Skeletal muscle cell (primary cell): ENCODE measurements around the gene HNRNPUL2.
"Not testable (repeated sequence)": the region's sequence is repeated elsewhere in the genome, so short reads cannot be mapped to it uniquely, and the experiment has no call there.

ENCODE experiments used
- DNase-seq: peaks from one replicate; pipeline ENCODE4 v3.0.0-alpha.2; 2010; ENCODE audit warnings: low read depth
- H3K4me3 ChIP-seq: 2 replicates; pipeline ENCODE4 v1.5.1; 2011; ENCODE audit warnings: low read depth, mild to moderate bottlenecking, control low read depth, low read length, moderate library complexity

Gene HNRNPUL2

DNA sequence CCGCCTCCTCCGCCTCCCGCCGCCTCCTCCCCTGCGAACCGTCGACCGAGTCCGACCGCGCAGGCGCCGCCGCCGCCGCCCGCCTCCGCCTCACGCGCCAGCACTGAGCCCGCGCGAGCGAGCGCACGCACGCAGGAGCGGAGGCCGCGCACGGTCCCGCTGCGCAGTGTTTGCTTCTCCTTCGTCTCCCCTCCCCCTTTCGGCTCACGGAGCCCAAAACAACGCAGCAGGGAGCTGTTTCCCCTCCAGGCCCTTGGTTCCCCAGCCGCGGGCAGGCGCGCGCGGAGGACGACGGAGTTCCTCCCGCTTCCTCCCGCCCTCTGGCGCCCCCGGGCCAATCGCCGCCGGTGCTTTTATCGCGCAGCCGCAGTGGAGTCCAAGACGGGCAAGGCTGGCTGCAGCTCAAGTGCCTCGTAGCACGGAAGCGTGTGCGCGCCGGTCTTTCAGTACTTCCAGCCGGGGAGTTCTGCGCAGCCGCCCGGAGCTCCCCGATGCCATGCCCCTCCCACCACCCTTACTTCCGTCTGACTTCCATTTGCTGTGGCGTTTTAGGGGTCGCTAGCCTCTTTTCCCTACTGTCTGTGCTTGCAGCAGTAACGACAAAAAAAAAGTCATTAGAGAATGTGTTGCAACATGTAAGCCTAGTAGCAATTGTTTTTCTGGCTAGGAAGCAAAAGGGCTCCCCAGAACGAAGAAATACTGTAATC, at the start of gene HNRNPUL2:
Gene HNRNPUL2, minus strand, starts transcription at position 293 of the 707 bp plus-strand sequence. CDS start 301 bp downstream, outside the sequence.
- peak; percentile 97 for DNase-seq
- peak within 1 kb of the TSS; percentile 99 for H3K4me3 ChIP-seq

DNA sequence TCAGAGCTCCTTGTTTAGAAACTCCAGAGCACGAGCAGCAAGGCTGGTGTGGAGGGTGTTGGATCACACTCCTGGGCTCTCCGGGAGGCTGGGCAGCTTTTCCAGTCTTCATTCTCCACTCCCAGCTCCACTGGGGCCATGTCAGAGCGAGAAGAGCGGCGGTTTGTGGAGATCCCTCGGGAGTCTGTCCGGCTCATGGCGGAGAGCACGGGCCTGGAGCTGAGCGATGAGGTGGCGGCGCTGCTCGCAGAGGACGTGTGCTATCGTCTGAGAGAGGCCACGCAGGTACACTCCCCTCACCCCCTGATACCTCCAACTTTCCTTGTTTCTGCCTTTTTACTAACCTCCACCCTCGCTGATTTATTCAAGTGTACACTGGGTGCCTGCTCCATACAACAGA, 48.4 kb upstream of the HNRNPUL2 start:
- H3K4me3 ChIP-seq, result no peak overlapping the region

GRCh38 chr11:62774407-62774806, 47.1 kb upstream of the HNRNPUL2 start:
- no peak overlapping the region for H3K4me3 ChIP-seq
- DNase-seq, result no peak

More for the DNA sequence above, 48.4 kb upstream of the HNRNPUL2 start:
- no peak for DNase-seq

GRCh38 chr11:62771144-62772021, 44.1 kb upstream of the HNRNPUL2 start, which contains the start of gene TAF6L:
TAF6L (plus strand) TSS chr11:62771396; CDS start chr11:62775784, 4,388 bp downstream.
- peak within 1 kb of the TSS; percentile 68 for H3K4me3 ChIP-seq
- peak; percentile 83 for DNase-seq

DNA sequence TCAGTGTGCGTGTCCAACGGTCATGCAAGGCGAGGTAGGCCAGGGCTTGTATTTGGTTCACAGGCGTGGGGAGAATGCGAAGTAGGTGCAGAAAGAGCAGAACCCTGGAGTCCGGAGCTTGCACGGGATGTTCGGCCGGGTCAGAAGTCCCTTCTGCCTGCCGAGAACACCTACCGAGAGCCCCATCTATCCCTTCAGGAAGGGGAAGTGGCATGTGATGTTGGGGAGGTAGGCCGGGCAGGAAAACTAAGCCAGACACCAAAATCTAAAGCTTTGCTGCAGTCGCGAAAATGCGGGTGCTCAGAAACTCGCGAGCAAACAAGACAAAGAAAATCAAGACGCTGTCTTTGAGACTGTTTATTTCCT, 43.5 kb upstream of the HNRNPUL2 start:
- no peak for DNase-seq

GRCh38 chr11:62760867-62761227, 33.6 kb upstream of the HNRNPUL2 start:
- not testable (repeated sequence) for H3K4me3 ChIP-seq, DNase-seq

More for the DNA sequence above, 43.5 kb upstream of the HNRNPUL2 start:
- H3K4me3 ChIP-seq, result peak overlapping the region; percentile 68

DNA sequence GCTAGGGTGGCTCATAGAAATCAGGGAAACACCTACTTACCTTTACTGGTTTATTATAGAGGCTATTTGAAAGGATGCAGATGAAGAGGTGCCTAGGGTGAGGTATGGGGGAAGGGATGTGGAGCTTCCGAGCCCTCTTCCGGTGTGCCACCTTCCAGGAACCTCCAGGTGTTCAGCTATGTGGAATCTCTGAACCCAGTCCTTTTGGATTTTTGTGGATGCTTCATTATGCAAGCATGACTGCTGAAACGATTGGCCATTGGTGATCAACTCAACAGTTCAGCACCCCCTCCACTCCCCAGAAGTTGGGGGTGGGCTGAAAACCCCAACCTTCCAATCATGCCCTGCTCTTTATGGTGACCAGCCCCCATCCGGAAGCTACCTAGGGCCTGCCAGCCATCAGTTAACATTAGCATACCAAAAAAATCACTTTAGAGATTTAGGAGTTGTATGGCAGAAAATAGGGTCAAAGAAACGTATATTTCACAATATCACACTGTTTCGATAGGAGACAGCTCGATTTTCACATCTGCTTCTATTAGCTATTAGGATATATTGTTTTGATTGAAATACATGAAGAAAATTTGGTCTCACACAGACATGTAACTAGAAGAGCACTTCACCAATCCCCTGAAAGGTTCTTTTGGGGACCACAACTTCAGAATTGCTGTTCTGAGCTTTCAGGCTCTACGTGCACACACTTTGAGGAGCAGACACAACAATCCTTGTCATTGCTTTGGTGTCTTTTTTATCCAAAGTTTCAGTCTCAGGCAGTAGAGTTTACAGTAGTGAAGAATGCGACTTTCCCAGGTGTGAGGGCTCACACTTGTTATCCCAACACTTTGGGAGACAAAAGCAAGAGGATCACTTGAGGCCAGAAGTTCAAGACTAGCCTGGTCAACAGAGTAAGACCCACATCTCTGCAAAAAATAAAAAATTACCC, 30.9 kb upstream of the HNRNPUL2 start:
- no peak for DNase-seq
- H3K4me3 ChIP-seq, result no peak overlapping the region

GRCh38 chr11:62755086-62755615, 27.9 kb upstream of the HNRNPUL2 start:
- H3K4me3 ChIP-seq, result no peak overlapping the region
- no peak for DNase-seq

DNA sequence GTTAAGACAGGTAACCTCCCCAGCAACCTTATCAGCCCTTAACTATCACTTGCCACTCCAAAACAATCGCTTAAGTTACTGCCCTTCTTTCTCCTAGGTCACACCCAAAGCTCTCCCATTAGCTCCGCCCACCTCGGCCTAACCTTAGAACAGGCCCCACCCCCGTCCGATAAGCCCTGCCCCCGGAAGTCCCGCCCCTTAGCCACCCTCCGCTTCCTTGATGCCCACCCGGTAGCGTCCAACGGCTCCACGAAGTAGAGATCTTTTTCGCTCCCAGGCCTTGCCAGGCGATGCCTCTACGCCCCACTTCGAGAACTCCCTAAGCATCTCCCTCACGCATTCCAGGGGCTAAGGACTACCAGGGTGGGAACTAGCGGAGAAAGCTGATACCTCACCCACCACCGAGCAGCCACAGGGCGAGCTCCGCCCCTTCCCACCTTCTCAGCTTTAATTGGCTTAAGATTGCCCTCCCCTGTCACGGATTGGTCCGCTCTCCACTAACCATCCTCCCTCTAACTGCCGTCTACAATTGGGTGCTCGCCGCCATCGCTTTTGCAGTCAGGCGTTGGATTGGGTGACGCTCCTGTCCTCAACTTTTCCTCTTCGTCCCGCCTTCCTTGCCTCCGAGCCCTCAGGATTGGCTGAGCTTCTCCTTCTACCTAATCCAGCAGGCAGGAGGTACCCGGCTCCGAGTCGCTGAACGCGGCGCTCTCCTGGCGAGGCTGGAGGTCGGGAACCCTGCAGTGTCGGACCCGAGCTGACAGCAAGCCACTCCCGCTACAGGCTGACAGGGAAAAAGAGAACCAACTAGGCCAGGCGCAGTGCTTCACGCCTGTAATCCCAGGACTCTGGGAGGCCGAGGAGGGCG, 26.7 kb upstream of the HNRNPUL2 start, which contains the start of gene ZBTB3:
Gene ZBTB3, minus strand, starts transcription at position 425 of the 868 bp plus-strand sequence. CDS start 496 bp downstream, outside the sequence.
- peak within 1 kb of the TSS; percentile 67 for H3K4me3 ChIP-seq

GRCh38 chr11:62752994-62753735, 25.9 kb upstream of the HNRNPUL2 start:
- DNase-seq, result no peak
- peak overlapping the region; percentile 67 for H3K4me3 ChIP-seq

More for the DNA sequence above, 26.7 kb upstream of the HNRNPUL2 start, which contains the start of gene ZBTB3:
- peak; percentile 97 for DNase-seq

DNA sequence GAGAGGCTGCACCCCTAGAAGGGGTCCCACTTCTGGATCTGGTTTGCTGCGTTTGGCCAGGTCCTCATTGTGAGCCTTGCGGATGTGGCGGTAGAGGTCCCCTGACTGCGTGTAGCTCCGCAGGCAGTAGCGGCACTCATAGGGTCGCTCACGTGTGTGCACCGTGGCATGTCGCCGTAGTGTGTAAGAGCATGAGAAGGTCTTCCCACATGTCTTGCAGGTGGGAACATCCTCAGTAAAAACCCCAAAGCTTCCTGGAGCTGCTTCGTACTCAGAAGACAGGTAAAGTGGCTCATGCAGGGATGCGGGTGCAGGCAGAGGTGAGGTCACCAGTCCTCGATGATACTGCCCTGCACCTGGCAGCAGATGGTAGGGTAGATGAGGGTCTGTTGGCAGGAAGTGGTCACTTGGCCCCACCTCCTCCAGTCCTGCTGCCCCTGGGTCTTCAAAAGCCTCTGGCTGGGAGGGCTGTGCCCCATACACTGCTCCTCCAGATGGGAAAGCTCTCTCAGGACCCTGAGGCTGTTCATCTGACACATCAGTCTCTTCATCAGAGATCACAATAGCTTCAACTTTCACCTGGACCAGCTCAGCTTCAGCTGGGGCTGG, 25.0 kb upstream of the HNRNPUL2 start:
- no peak overlapping the region for H3K4me3 ChIP-seq
- no peak for DNase-seq

DNA sequence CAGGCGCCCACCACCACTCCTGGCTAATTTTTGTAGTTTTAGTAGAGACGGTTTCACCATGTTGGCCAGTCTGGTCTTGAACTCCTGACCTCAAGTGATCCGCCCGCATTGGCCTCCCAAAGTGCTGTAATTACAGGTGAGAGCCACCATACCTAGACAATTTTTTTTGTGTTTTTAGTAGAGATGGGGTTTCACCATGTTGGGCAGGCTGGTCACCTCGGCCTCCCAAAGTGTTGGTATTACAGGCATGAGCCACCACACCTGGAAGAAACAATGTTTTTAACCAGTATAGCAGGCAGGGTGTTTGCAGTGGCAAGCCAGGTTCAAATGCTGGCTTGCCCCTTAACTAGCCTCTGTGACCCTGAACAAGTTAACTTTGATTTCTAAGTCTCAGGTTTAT, 22.7 kb upstream of the HNRNPUL2 start:
- not testable (repeated sequence) for DNase-seq, H3K4me3 ChIP-seq

DNA sequence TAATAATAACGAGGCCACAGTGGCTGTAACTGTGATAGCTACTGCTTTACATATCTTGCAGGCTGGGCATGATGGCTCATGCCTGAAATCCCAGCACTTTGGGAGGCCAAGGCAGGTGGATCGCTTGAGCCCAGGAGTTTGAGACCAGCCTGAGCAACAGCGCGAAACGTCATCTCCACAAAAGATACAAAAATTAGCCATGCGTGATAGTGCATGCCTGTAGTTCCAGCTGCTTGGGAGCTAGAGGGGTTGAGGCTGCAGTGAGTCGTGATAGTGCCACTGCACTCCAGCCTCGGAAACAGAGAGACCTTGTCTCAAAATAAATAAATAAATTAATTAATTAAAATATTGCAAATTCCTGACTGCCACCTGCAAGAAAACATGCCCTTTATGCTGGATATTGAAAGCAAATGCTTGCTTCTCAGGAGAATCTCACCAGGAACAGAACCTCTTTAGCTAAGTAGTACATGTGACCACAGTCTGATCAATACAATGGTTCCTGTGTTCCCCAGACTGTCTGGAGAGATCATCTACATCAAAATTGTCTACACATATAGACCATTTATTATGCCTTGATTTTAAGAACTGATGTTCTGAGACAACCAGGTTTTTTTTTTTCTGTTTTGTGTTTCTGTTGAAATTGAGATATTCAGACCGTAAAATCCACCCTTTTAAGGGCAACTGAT, 20.4 kb upstream of the HNRNPUL2 start:
- H3K4me3 ChIP-seq, result no peak overlapping the region
- DNase-seq, result no peak

DNA sequence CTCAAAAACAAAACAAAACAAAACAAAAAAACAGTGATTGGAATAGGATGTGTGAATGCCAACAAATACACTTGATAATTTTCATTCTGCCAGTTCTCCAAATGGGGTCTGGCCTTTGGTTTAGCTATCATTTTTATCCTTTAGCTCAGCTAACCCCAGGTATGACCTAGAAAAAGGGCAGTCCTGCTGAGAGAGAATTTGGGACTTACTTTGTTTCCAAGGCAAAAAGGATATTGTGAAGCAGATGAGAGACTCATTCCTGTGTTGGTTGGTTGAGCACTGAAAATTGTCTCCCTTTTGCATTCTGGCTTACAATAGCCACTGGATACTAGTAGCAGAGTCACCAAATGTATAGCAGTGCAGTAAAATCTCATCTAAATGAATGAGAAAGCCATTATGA, 9.9 kb upstream of the HNRNPUL2 start:
- no peak overlapping the region for H3K4me3 ChIP-seq
- DNase-seq, result no peak

DNA sequence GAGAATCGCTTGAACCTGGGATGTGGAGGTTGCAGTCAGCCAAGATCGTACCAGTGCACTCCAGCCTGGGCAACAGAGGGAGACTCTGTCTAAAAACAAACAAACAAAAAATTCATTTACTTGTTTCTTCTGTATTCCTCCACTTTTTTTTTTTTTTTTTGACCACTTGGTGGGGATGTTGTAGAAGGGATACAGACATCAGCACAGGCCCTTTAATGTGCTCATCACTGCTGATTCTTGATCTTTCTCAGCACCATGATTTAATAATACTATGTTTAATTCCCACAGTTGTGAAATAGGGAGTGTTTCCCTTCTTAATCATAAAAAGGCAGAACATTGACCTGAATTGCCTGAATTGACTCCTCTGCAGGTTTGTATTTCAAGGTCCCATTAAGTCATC, 5.6 kb upstream of the HNRNPUL2 start:
- no peak overlapping the region for H3K4me3 ChIP-seq
- no peak for DNase-seq

- H3K4me3 ChIP-seq, result peak overlapping the region; percentile 99
- not testable (repeated sequence) for DNase-seq
These were observed 2.8 kb upstream of the HNRNPUL2 start for GRCh38 chr11:62730076-62730475.
